GM10847 (cell line): ENCODE results near the gene LCE1A.

ENCODE experiments used
- POLR2A ChIP-seq: IDR thresholded peaks from 2 replicates; pipeline ENCODE4 v1.6.1; 2011; ENCODE audit not compliant: insufficient read length; ENCODE audit errors: extremely low read depth

The LCE1A gene

DNA sequence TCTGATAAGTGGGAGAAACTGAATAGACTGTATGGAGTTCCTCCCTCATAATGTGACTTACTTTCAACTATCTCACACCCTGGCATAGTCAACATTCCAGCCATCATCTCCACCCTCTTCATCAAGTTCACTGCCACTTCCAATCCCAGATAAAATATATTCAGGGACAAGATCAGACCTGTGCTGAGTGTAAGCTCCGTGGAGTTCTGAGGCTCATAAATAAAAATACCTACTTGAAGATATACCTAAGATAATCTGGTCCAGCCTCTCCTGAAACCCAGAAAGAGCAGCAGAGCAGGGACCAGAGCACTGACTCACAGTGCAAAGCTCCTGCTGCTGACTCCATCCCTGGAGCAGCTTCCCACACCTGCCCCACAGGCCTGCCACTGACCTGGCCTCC lies 30.8 kb downstream of the LCE1A start:
- no peak for TF ChIP-seq POLR2A

DNA sequence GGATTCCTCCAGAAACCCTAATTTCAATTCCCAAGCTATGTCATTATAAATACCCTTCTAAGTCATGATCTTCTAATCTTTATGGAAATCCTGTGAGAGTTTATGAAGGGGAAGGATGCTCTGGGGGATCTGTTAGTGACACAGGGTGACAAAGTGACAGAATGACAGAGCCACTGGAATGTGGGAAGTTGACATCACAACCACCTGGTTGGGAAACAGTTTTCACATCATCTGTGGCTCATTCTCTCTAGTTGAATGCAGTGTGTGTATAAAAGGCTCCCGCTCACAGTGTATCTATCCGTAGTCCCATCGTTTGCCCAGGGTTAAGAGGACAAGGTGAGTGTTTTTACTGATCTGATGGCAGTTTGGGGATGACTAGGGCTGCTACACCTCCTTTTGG lies 32.4 kb downstream of the LCE1A start, which contains the start of gene LCE7A:
TSS of gene LCE7A (plus strand) at position 301 of the 400 bp plus-strand sequence. CDS start 702 bp downstream, outside the sequence.
- no peak for TF ChIP-seq POLR2A

DNA sequence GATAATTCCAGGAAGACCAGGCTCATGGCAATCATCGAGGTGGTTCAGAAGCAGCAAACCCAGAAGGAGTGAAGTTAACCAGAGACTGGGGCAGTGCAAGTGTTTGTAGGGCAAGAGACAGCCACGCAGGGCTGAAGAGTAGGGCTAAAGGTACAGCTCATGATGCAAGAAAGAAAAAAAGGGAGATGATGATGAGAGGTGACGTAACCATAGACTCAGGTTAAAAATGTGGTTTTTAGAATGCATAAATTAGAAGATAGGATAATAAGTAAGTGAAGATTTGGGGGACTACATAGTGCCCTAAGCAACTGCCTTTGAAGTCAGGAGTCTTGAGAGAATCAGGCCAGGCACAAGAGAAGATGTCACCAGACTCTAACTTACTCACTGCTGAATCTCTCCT lies 32.9 kb downstream of the LCE1A start:
- no peak for TF ChIP-seq POLR2A

DNA sequence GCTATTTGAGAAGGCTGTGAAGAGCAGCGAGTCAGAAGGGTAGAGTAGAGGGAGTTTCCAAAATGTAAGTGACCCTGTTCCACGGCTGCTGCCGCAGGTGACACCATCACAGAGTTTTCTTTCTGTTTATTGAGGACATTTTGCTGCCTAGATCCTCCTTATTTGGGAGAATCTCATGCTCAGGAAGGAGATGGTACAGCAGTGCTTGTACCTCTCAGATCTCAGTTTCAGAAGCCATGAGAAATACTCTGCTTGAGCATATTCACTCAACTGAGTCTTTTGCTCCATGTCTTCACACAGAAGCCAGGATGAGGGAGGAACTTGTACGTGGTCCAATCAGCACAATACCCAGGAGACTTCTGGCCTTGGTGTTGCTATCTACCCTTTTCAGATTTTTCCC lies 34.1 kb downstream of the LCE1A start:
- no peak for TF ChIP-seq POLR2A

GRCh38 chr1:152864443-152864842 lies 37.2 kb downstream of the LCE1A start:
- no peak for TF ChIP-seq POLR2A

GRCh38 chr1:152866321-152866720 lies 39.0 kb downstream of the LCE1A start:
- no peak for TF ChIP-seq POLR2A

DNA sequence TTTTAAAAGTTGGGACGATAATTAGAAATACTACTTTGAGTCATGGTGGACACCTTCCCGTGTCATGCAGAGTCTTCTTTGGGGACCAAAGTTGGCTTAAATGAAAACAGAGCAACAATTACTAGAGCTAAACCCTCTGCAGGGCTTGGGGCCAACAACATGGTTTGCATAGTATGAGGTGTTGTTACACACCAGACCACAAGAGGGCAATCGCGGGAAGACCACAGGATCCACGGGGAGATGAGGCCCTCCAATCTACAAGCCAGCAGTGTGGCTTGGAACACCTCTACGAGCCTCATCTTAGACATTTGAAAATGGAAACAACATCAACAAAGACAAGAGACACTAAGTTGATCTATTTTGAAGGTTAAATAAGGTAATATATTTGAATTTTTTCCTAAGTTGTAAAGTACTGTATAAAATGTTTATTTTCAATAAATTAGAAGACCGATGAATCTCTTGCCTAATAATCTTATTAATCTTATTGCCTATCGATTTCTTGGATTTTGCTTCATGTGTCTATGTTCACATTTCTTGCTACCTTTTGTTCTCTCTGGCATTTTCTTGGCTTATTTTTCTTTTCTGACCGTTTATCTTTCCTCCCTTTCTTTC lies 42.6 kb downstream of the LCE1A start:
- no peak for TF ChIP-seq POLR2A

GRCh38 chr1:152870831-152871730 lies 43.8 kb downstream of the LCE1A start:
- TF ChIP-seq POLR2A: no peak

DNA sequence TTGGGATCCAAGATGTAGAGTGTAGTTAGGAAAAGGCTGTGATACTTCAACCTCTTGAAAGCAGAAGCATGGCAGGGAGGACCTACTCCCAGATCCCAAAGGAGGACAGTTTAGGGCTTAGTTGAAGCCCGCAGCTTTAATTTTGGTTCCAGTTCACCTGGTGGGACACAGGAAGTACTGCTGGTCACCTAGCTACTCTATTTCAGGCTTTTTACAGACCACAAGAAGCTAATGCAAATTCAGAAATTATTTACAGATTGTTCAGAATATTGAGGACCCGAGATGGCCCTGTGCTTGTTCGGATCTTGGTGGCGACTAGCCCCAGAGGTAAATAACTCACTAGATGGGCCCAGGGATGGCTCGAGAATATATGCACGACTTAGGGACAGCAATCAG lies 44.5 kb downstream of the LCE1A start:
- TF ChIP-seq POLR2A: no peak

DNA sequence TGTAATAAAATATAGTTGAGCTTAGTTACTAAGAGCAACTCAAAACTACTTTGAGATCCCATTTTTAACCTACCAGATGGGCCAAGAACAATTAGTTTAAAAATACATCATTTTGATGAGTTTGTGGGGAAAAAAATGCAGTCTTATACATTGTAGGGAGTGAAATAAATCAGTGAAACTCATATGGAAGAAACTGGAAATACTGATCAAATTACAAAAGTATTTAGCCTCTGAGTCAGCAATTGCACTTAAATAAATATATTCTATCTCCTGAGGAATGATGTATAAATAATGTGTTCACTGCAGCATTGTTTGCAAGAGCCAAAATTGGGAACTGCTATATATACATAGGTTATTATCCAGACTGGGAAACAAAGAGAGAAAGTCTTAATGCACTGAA lies 46.2 kb downstream of the LCE1A start:
- no peak for TF ChIP-seq POLR2A

- no peak for TF ChIP-seq POLR2A
Observed at GRCh38 chr1:152876827-152877226, 49.6 kb downstream of the LCE1A start.
